Activated CD4-positive, alpha-beta T cell treated with anti-CD3 and anti-CD28 coated beads for 4 hours (primary cell): ENCODE results near the gene ITGBL1.

Experiments
- DNase-seq, 2 donors: peaks; one replicate each; pipeline ENCODE4 v3.0.0-alpha.2; 2020

The ITGBL1 gene

DNA sequence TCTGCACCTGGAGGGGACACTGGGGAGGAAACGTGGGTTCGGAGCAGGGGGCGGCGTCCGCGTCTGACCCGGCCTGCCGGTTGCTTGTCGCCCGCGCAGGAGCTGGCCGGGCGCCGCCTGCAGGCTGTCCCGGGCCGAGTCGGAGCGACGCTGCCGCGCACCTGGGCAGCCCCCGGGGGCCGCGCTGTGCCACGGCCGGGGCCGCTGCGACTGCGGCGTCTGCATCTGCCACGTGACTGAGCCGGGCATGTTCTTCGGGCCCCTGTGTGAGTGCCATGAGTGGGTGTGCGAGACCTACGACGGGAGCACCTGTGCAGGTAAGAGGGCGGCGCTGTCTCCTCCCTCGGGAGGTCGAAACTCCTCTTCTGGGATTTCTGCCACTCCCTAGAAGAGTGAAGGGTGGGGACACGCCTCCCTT lies 1.3 kb downstream of the ITGBL1 start:
- no peak for DNase-seq

- no peak for DNase-seq
These were observed 2.3 kb downstream of the ITGBL1 start for GRCh38 chr13:101454767-101455166.

GRCh38 chr13:101455863-101456262 lies 3.4 kb downstream of the ITGBL1 start:
- DNase-seq, result no peak

GRCh38 chr13:101457176-101457575 lies 4.7 kb downstream of the ITGBL1 start:
- no peak for DNase-seq

- DNase-seq, result no peak
These were observed 13.4 kb downstream of the ITGBL1 start for GRCh38 chr13:101465877-101466276.

DNA sequence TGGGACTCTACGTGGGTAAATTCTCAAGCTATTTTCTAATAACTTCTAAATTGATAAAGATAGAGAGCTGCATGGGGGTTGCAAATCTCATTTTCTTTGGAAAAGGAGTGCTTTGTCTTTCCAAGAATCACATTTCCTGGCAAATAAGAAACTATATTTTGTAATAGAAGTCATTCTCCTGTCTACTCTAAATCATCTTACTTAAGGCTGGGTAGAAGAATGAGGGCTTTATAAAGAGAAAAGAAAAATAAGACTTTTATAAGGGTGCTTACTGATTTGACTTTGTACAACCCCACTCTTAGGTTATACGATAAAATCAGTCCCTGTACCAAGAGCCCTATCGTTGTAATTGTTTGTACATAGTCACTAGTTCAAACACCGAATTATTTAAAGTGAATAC lies 14.9 kb downstream of the ITGBL1 start:
- no peak for DNase-seq

GRCh38 chr13:101473458-101473857 lies 21.0 kb downstream of the ITGBL1 start:
- DNase-seq, result no peak

- DNase-seq, result no peak
These were observed 22.0 kb downstream of the ITGBL1 start for GRCh38 chr13:101474419-101474957.

GRCh38 chr13:101475536-101475935 lies 23.1 kb downstream of the ITGBL1 start:
- DNase-seq, result no peak

GRCh38 chr13:101481421-101481820 lies 28.9 kb downstream of the ITGBL1 start:
- DNase-seq, result no peak

- DNase-seq, result no peak
These were observed 34.4 kb downstream of the ITGBL1 start for GRCh38 chr13:101486708-101487437.

GRCh38 chr13:101487438-101487830 lies 35.0 kb downstream of the ITGBL1 start:
- no peak for DNase-seq

DNA sequence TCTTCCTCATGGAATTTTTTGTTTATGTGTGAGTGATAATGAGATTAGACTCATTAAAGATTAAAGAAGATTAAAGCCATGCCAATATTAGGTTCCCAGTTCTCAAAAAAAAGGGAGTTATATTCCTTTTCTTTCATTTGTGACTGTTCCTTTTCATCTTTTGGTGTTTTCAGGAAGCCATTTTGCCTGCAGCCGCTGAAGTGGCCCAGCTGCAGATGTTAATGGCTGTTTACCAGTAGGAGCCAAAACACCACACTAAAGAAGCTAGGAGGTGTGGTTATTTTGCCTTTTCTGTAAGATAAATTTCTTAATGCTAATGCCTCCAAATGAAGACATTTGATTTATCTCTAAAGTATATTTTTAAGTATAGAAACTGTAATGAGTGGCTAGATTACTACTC lies 36.3 kb downstream of the ITGBL1 start:
- no peak for DNase-seq

- DNase-seq, result no peak
These were observed 37.3 kb downstream of the ITGBL1 start for GRCh38 chr13:101489643-101490405.

GRCh38 chr13:101490406-101491015 lies 38.0 kb downstream of the ITGBL1 start:
- DNase-seq, result no peak

- DNase-seq, result no peak
These were observed 39.9 kb downstream of the ITGBL1 start for GRCh38 chr13:101492251-101492910.

DNA sequence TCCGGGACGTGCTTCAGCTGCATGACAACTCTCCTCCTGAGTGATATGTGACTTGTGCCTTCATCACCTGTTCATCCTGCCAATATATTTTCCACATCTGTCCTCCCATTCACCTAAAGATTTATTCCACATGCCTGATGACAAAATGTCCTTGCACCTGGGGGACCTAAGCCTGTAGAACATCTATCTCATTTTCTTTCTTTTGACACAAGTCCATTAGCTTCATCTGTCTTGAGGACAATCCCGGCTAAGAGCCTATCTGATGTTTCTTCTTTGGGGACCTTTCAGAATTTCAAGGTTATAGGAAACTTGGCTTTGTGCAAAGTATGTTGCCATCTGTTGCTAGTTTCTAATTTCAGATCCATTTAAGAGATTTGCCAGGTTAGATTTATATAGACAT lies 41.1 kb downstream of the ITGBL1 start:
- no peak for DNase-seq

DNA sequence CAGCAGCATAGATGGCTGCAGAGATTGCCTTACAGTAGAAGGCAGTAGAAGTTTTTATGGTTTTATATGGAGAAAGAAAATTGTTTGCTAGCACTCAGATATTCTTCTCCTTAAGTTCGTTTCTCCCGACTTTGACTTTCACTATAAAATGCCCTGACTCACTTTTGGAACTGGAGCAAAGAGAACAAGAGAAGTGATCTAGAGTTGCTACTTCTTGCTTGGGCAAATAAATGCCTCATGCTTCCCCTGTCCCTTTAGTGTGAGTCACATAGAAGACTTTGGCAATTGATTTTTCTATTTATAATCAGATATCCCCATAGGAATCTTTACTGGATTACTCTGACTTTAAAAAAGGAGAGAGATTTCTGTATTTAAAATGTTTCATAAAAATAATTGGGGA lies 46.9 kb downstream of the ITGBL1 start:
- DNase-seq, result no peak

- DNase-seq, result no peak
These were observed 50.1 kb downstream of the ITGBL1 start for GRCh38 chr13:101502618-101503017.

- no peak for DNase-seq
These were observed 58.7 kb downstream of the ITGBL1 start for GRCh38 chr13:101511161-101511560.

DNA sequence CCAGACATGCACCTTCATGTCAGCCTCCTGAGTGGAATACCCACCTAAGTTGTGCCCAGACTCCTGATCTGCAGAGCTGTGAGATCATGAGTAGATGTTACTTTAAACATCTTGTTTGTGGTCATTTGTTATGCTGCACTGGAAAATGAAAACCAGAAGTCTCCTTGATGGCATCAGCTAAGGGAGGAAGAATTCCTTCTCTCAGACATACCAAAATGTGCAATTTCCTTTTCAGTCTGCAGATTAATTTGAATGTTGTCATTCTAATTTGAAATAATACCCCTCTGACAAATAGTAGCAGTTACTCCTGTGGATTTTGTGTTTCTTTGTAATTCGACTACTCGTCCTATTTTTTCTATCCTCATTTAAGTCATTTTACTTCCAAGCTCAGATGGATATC lies 59.3 kb downstream of the ITGBL1 start:
- no peak for DNase-seq

GRCh38 chr13:101512650-101513049 lies 60.2 kb downstream of the ITGBL1 start:
- DNase-seq, result no peak

GRCh38 chr13:101514100-101514499 lies 61.6 kb downstream of the ITGBL1 start:
- DNase-seq, result no peak
